DMS79 treated with DMSO at 0.1 percent for 48 hours (cell line): Measurements from ENCODE around the gene PLCB1.
"Not testable (repeated sequence)": the region's sequence is repeated elsewhere in the genome, so short reads cannot be mapped to it uniquely, and the experiment has no call there.

Experiments used
- DNase-seq: peaks from one replicate; lab custom pipeline; 2025; lab: John Stamatoyannopoulos, UW

PLCB1 gene

GRCh38 chr20:8406391-8406790, 274.3 kb downstream of the PLCB1 start:
- DNase-seq: no peak

GRCh38 chr20:8408587-8409307, 276.7 kb downstream of the PLCB1 start:
- no peak for DNase-seq

- DNase-seq: no peak
Observed at GRCh38 chr20:8413691-8414090, 281.6 kb downstream of the PLCB1 start.

GRCh38 chr20:8414586-8415274, 282.7 kb downstream of the PLCB1 start:
- peak; percentile 30 for DNase-seq

DNA sequence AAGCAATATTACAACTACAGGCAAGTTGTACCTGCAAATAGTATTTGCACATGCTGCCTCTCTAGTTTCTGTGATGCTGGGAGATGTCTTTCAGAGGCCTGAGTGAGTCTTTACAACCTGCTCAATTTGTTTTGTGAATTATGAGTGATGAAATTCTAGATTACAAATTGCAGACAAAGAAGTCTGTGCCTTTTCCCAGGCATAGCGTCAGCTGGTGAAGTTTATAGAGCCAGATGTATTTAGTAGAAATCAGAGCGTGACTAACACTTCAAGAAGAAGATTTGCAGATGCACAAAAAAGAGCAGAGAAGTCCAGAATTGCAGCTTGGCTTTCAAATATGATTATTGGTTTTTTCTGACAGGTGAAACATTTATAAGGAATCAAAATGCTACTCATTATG, 289.9 kb downstream of the PLCB1 start:
- no peak for DNase-seq

GRCh38 chr20:8423482-8423881, 291.4 kb downstream of the PLCB1 start:
- no peak for DNase-seq

GRCh38 chr20:8424010-8424409, 291.9 kb downstream of the PLCB1 start:
- DNase-seq: no peak

DNA sequence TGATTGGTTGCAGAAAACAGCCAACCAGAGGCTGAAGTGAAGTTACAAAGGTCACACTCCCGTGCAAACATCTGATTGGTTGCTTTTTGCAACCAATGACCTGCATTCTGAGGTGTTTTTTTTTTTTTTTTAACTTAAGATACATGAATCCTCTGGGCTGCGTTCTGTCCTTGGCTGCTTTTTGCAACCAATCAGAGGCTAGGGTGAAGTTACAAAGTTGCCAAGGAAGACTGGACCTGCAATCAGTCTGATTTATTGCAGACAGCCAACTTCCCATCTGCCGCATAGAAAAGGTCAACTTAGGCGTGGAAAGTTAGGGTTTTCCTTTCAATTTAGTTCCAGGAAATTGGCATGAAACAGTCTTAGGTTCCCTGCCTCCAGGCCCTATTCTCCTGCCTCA, 292.9 kb downstream of the PLCB1 start:
- DNase-seq: no peak

DNA sequence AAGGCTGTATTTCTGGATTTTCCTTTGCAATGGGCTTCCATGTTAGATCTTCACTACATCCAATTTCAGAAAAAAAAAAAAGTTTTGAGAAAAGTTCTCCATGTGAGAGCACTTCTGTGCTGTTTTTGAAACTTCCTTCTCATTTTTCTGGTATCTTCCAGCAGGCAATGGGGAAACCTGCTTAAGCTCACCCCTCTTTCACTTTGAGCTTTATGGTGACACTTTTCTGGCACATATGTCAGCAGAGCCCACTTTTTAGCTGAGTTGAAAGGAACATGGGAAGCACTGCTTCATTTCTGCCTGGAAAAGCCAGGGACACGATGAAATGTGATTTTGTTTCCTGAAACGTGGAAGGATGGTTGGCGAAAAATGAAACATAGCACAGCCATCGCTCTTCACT, 293.7 kb downstream of the PLCB1 start:
- no peak for DNase-seq

DNA sequence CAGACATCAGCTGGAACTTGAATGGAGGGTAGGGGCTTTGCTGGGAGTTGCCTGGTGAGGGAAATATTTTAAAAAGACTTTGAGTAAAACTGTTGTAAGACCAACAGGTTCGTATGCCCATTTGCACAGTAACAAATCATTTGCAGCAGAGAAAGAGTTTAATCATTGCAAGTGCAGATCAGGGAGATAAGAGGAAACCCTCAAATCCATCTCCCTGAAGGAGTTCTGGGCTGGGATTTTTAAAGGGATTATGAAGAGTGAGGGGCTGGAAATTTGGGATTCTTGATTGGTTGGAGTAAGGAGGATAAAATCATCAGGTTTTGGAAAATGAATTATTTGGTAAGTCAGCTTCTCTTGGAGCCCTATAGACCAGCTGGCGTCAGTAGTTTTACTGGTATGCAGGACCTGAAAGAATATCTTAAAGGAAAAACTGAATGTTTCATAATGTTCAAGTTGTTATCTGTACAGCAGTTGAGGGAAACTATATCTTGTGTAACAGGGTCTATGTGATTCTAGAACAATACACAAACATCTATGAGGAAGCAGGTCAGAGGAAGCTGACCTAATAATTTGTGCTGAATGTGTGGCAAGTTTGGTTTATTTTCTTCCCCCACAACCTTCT, 295.5 kb downstream of the PLCB1 start:
- no peak for DNase-seq

DNA sequence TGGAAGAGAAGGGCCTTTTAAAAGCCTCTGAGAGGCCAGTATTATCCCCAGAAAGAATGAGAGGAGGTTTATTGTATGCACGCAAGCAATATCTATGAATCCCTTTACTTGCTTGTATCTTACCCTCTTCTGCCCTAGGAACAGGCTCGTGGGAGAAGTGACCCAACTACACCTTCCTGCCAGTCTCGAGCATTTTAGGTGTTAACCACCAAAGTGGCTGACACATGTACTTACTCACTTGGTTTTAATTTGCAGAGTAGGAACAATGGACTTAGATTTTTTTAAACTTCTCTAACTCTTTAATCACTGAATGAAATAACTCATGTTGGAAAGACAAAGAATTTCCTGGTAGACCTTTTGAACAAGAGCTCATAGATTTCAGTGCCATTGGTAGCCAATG, 296.9 kb downstream of the PLCB1 start:
- DNase-seq: no peak

DNA sequence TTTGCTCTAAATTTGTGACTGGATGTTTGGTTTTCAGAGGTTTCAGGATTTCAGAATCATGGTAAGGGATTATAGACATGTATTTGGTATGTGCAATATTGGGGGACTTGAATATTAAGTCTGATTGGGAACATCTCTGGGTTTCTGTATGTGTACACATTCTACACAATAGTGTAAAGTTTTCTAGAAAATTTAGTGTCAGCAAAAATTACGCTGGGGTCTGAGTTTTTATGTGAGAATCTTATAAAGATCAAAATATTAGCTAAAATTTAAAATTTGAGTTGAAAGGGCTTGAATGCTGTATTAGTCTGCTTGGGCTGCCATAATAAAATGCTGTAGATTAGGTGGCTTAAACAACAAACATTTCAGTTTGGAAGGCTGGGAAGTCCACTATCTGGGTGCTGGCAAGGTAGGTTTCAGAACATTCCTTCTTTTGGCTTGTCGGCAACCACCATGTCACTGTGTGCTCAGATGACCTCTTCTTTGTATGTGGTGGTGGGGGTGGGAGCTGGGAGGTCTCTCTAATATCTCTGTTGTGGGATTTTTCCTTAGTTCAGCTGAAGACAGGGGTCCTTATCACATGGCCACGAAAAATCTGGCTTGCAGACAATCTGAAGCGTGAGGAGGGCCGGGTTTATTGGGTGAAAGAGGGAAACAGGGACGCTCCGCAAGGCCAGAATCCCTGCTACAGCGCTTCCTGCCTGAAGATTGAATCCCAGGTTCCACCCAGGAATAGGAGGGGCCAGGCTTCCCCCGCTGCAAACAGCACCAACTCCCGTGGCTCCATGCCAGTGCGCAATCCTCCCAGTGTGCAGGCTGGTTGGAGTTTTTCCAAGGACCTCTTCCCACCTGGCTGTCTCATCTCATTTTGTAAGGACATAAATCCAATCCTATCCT, 299.7 kb downstream of the PLCB1 start:
- no peak for DNase-seq

GRCh38 chr20:8432435-8433148, 300.5 kb downstream of the PLCB1 start:
- no peak for DNase-seq

- DNase-seq: no peak
Observed at GRCh38 chr20:8433291-8433690, 301.2 kb downstream of the PLCB1 start.

GRCh38 chr20:8434326-8434876, 302.3 kb downstream of the PLCB1 start:
- DNase-seq: no peak

DNA sequence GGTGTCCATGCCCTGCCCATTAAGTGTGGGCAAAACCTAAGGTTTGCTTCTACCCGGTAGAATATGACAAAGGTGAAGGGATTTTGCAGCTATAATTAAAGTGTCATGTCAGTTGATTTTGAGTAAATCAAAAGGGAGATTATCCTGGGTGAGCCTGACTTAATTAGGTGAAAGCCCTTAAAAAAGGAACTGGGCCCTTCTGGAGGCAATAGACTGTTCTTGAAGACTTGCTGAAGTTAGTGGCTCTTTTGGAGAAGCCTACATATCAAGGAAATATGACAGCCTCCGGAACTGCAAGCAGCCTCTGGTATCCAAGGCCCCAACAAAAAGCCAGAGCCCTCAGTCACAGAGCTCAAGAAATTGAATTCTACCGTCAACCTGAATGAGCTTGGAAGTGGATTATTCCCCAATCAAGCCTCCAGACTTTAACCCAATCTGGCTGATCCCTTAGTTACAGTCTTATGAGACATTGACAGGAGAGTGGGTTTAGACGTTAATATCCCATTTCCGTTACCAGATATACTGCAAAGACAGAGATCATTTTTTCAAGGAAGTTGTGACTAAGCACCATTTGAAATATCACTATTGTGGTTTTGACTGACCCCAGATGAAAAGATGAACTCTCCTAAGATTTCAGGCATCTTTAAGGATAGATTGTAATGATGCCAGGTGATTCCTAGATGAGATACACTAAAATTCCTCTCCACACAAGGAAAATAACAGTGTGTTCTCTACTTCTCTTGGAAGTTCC, 303.4 kb downstream of the PLCB1 start:
- no peak for DNase-seq

DNA sequence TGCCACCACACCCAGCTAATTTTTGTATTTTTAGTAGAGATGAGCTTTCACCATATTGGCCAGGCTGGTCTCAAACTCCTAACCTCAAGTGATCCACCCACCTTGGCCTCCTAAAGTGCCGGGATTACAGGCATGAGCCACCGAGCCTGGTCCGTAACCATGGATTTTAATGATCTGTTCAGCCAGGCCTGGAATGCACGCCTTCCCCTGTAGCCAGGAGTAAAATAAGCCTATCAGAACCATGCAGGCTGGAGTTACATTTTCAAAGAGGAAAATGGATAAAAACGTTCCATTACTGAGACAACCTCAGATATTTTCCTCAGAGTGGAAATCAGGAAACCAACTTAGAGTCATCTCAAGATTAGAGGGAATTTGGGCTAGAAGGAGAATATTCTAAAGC, 304.9 kb downstream of the PLCB1 start:
- DNase-seq: not testable (repeated sequence)

GRCh38 chr20:8438748-8439147, 306.7 kb downstream of the PLCB1 start:
- DNase-seq: no peak

DNA sequence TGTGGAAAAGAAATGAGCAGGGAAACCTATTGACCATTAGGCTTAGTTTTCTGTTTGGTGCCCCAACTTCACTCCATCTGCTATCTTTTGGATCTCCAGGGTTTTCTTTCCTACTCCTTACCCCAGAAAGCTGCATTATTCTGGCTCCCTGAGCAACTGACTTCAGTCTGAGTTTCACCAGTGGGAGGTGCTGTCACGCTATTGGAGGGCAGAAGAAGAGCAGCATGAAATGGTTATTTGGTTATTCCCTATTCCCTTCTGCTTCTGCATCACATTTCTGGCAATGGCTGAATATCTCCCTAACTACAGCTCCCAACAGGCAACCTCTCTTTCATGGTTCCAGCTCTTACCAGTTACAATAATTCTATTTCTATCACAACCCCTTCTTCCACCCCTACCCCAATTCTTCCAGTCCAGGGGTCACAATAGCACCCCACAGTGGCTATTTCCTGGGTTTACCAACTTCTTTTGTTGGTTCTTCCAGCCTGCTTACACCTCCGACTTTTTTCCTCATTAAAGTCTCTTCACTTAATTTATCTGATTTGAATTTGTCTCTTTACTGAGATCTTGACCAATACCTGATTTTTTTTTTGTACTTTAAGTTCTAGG, 311.5 kb downstream of the PLCB1 start:
- no peak for DNase-seq
